ENCODE measurements around the gene MUC5AC.

Gene MUC5AC

DNA sequence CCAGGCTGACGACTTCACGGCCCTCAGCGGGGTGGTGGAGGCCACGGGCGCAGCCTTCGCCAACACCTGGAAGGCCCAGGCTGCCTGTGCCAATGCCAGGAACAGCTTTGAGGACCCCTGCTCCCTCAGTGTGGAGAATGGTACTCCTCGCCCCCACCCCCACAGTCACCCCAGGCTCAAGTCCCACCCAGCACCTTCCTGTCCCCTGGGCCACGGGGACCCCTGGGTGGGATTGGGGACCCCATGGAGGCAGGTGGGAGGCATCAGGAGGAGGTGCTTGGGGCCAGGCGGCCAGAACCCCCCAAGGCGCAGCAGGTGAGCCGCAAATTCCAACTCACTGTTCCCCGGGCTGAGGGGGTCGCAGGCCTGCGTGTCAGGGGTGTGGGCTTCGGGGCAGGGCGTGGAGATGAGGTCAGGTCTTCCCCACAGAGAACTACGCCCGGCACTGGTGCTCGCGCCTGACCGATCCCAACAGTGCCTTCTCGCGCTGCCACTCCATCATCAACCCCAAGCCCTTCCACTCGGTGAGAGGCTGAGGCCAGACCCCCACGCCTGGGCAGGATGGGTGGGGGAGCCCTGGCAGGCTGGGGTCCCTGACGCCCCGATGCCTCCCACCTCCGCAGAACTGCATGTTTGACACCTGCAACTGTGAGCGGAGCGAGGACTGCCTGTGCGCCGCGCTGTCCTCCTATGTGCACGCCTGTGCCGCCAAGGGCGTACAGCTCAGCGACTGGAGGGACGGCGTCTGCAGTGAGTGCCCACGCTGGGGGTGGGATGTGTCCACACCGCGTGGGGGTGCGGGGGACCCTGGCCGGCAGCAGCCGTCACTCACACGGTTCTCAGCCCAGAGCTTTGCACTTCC is 74.5 kb downstream of the MUC5AC start:
- no peaks in the 10 kb centered on the region for H3K27me3 ChIP-seq (ENCODE audit: insufficient read depth, low read length, poor library complexity)
- peaks cover 8% of the 10 kb centered on the region for H4K20me1 ChIP-seq (ENCODE audit: insufficient read depth, low read length)
- H3K4me1 ChIP-seq (ENCODE audit: insufficient read depth, low read length) = no peaks in the 10 kb centered on the region

DNA sequence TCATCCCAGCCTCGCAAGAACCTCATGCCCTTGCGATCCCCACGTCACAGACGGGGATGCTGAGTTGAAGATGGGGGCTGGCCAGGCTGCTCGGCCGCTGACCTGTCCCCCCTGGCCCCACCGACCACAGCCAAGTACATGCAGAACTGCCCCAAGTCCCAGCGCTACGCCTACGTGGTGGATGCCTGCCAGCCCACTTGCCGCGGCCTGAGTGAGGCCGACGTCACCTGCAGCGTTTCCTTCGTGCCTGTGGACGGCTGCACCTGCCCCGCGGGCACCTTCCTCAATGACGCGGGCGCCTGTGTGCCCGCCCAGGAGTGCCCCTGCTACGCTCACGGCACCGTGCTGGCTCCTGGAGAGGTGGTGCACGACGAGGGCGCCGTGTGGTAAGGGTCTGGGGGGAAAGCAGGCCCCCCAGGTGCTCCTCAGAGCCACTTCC is 75.1 kb downstream of the MUC5AC start:
- Histone ChIP-seq H3K79me2 (ENCODE audit: insufficient read depth, low read length) (no peaks in the 10 kb centered on the region), H4K20me1 (ENCODE audit: insufficient read depth, low read length) (peaks cover 8% of the 10 kb centered on the region), H3K4me1 (ENCODE audit: insufficient read depth, low read length) (no peaks in the 10 kb centered on the region), H3K27me3 (ENCODE audit: insufficient read depth, low read length, poor library complexity) (no peaks in the 10 kb centered on the region), H3K4me2 (ENCODE audit: insufficient read depth, low read length) (no peak overlapping the region), H3K9me3 (ENCODE audit: insufficient read depth, low read length, severe bottlenecking) (no peaks in the 10 kb centered on the region), H3K4me3 (ENCODE audit: low read depth in 1 of 2, low read length in 2 of 2) (no peak overlapping the region), H3K36me3 (ENCODE audit: insufficient read depth, low read length) (no peaks in the 10 kb centered on the region), H2AFZ (ENCODE audit: low read depth, low read length) (no peak overlapping the region), H3K27ac (ENCODE audit: low read length) (no peak overlapping the region), H3K9ac (ENCODE audit: low read depth, low read length) (no peak overlapping the region)
- TF ChIP-seq EZH2 (IDR thresholded peaks at IDR 0.05; ENCODE audit: borderline replicate concordance, low read depth, low read length, severe bottlenecking) = no peak
- TF ChIP-seq, protein P1, sequence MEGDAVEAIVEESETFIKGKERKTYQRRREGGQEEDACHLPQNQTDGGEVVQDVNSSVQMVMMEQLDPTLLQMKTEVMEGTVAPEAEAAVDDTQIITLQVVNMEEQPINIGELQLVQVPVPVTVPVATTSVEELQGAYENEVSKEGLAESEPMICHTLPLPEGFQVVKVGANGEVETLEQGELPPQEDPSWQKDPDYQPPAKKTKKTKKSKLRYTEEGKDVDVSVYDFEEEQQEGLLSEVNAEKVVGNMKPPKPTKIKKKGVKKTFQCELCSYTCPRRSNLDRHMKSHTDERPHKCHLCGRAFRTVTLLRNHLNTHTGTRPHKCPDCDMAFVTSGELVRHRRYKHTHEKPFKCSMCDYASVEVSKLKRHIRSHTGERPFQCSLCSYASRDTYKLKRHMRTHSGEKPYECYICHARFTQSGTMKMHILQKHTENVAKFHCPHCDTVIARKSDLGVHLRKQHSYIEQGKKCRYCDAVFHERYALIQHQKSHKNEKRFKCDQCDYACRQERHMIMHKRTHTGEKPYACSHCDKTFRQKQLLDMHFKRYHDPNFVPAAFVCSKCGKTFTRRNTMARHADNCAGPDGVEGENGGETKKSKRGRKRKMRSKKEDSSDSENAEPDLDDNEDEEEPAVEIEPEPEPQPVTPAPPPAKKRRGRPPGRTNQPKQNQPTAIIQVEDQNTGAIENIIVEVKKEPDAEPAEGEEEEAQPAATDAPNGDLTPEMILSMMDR (IDR thresholded peaks at IDR 0.05; ENCODE audit: borderline replicate concordance, extremely low read depth, low read length, poor library complexity, severe bottlenecking) = no peak
- no peak for DNase-seq
- ATAC-seq (ENCODE audit: insufficient read depth, low read depth) = no peak

More for the DNA sequence above, 74.5 kb downstream of the MUC5AC start:
- no peak overlapping the region for H3K4me3 ChIP-seq (ENCODE audit: low read depth in 1 of 2, low read length in 2 of 2)
- no peaks in the 10 kb centered on the region for H3K9me3 ChIP-seq (ENCODE audit: insufficient read depth, low read length, severe bottlenecking)
- no peaks in the 10 kb centered on the region for H3K79me2 ChIP-seq (ENCODE audit: insufficient read depth, low read length)
- H3K27ac ChIP-seq (ENCODE audit: low read length) = no peak overlapping the region
- H2AFZ ChIP-seq (ENCODE audit: low read depth, low read length) = no peak overlapping the region
- DNase-seq (no peak), ATAC-seq (ENCODE audit: insufficient read depth, low read depth) (no peak)
- no peak overlapping the region for H3K9ac ChIP-seq (ENCODE audit: low read depth, low read length)
- H3K4me2 ChIP-seq (ENCODE audit: insufficient read depth, low read length) = no peak overlapping the region
- no peaks in the 10 kb centered on the region for H3K36me3 ChIP-seq (ENCODE audit: insufficient read depth, low read length)
- no peak for TF ChIP-seq EZH2 (IDR thresholded peaks at IDR 0.05; ENCODE audit: borderline replicate concordance, low read depth, low read length, severe bottlenecking)
- TF ChIP-seq, protein P1 (IDR thresholded peaks at IDR 0.05; ENCODE audit: borderline replicate concordance, extremely low read depth, low read length, poor library complexity, severe bottlenecking) = no peak

DNA sequence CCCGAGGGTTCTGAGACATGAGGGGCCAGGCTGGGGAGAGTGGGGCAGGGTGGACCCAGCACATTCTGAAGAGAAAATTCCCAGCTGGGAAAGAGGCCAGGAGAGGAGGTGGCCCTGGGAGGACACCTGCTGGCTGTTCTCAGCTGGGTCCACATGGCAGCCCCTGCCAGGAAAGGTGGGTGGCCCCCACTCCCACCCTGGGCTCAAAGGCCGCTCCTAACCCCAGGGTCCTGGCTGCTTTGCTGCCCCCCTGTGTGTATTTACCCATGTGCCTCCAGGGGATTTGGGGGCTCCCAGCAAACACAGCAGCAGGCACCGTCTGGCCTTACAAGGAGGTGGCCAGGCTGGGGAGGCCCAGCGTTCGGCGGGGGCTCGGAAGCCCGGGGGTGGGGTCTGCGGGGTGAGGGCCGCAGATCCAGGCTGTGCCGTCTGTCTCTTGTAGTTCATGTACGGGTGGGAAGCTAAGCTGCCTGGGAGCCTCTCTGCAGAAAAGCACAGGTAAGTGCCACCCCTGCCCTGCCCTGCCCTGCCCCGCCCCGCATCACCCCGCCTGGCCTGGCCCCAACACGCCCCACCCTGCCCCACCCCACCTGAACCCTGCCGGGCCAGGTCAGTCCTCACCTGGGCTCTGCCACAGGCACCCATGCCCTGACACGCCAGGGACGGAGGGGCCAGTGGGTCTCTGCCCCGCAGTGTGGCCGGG is 75.7 kb downstream of the MUC5AC start:
- Histone ChIP-seq H3K4me2 (ENCODE audit: insufficient read depth, low read length) (no peak overlapping the region), H3K27ac (ENCODE audit: low read length) (no peak overlapping the region), H2AFZ (ENCODE audit: low read depth, low read length) (no peak overlapping the region), H3K4me3 (ENCODE audit: low read depth in 1 of 2, low read length in 2 of 2) (no peak overlapping the region), H3K27me3 (ENCODE audit: insufficient read depth, low read length, poor library complexity) (no peaks in the 10 kb centered on the region), H4K20me1 (ENCODE audit: insufficient read depth, low read length) (peaks cover 8% of the 10 kb centered on the region), H3K9me3 (ENCODE audit: insufficient read depth, low read length, severe bottlenecking) (no peaks in the 10 kb centered on the region), H3K9ac (ENCODE audit: low read depth, low read length) (no peak overlapping the region), H3K79me2 (ENCODE audit: insufficient read depth, low read length) (no peaks in the 10 kb centered on the region), H3K36me3 (ENCODE audit: insufficient read depth, low read length) (no peaks in the 10 kb centered on the region), H3K4me1 (ENCODE audit: insufficient read depth, low read length) (no peaks in the 10 kb centered on the region)
- TF ChIP-seq EZH2 (IDR thresholded peaks at IDR 0.05; ENCODE audit: borderline replicate concordance, low read depth, low read length, severe bottlenecking) = no peak
- TF ChIP-seq, protein P1 (IDR thresholded peaks at IDR 0.05; ENCODE audit: borderline replicate concordance, extremely low read depth, low read length, poor library complexity, severe bottlenecking) = peak; percentile 6
- no peak for ATAC-seq (ENCODE audit: insufficient read depth, low read depth)
- no peak for DNase-seq

Data from DND-41 (cell line).